GM15510 (cell line): ENCODE results near the gene SIGLEC1.

ENCODE experiments used
- POLR2A ChIP-seq: IDR thresholded peaks from 3 replicates; pipeline ENCODE4 v1.6.1; 2011; ENCODE audit warnings: borderline replicate concordance; ENCODE audit not compliant: insufficient read length; ENCODE audit errors: extremely low read depth

SIGLEC1 gene

DNA sequence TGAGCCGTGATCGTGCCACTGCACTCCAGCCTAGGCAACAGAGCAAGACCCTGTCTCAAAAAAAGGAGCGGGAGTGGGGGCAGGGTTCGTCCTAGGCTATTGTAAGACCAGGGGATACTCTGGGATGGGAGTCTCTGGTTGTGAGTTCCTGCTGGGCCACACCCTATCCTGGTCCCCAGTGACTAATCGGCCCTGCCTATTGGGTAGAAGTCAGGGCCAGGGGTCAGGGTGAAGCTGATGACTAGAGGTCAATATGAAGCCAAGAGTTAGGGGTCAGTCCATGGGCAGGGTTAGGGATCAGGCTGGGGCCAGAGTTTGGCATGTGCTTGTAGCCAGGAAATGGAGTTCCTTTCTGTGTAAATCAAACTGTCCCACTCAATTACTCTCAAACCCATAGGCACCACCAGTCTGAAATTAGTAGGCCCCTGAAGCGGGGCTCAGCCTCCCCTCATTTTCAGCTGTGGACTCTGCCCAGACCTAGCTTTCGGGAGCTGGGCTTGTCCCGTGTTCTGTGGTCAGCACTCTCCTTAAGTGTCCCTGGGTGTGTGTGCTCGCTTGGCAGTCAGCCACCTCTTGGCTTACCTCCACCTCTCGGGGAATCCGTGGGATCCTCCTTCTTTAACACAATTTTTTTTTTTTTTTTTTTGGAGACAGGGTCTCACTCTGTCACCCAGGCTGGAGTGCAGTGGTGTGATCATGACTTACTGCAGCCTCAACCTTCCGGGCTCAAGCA is 21.9 kb upstream of the SIGLEC1 start:
- no peak for TF ChIP-seq POLR2A

DNA sequence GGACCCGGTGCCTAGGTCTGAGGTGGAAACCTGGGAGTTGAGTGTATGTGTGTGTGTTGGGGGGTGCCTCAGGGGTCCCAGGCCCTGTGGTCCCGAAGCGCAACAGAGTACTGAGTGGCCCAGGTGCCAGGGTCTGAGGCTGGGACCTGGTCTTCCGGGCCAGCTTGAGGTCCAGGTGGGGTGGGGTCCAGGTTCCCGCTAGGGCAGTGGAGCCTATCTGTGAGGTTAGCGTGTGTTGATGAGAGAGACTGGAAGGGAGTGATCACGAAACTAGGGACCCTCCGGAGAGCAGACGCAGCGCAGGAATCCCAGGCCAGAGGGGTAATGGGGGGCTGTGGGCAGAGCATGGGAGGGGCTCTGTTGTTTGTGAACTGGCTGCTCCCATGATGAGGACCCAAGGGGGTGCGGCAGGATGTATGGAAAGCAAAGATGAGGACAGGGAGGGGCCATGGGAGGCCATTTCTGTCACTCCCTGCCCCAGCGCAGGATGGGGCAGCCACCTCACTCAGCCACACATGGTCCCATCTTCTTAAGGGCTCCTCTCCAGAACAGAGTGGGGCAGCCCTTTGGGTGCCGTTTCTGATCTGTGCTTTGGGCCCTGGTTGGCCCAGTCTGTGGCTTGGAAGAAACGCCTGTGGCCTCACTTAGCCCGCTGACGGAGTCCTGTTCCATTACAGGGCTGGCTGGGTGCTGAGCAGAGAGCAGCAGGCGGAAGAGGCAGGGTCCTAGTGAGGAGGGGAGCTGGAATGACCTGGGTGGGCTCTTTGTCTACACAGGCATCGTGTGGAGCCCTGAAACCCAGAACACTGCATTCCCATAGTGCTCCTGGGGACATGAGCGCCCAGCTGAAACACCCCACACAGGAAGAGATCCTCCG is 21.0 kb upstream of the SIGLEC1 start:
- no peak for TF ChIP-seq POLR2A

DNA sequence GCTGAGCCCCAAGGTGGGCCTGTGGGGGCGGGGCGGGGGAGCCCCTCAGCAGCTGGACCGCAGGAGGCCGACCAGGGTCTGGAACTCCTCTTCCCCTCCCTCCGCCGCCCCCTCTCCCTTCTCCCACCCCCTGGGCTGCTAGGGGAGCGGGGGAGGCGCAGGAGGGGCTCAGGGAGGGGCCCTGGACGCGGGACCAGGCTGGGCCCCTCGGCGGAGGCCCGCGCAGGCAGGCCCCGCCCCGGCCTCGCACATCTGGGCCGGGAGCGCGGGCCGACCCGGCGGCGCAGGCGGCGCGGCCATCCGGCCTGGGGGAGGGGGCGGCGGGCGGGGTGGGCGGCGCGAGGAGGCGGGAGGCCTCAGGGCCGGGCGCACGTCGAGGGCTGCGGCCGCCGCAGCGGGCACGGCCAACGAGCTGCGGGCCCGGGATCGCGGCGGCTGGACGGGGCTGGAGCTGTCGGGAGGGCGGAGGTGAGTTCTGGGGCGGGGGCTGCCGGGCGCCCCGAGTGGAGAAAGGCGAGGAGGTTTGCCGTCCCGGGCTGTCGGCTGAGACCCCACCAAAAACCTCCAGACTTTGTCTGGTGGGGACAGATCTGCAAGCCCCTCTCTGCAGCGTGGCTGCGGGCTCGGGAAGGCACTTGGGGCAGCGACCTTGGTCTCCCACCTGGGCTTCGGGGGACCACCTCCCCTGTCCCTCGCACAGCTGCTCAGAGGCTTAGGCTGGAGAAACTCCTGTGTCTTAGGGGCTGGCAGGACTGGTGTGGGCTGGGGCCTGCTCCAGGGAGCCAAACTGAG is 20.1 kb upstream of the SIGLEC1 start, which contains the start of gene HSPA12B:
TSS of gene HSPA12B (plus strand) at position 359 of the 792 bp plus-strand sequence. CDS start 5,990 bp downstream, outside the sequence.
- no peak for TF ChIP-seq POLR2A

- no peak for TF ChIP-seq POLR2A
Observed at GRCh38 chr20:3731944-3732326, 19.5 kb upstream of the SIGLEC1 start.

- no peak for TF ChIP-seq POLR2A
Observed at GRCh38 chr20:3730803-3731672, 18.6 kb upstream of the SIGLEC1 start.

GRCh38 chr20:3729811-3730540 is 17.6 kb upstream of the SIGLEC1 start:
- no peak for TF ChIP-seq POLR2A

DNA sequence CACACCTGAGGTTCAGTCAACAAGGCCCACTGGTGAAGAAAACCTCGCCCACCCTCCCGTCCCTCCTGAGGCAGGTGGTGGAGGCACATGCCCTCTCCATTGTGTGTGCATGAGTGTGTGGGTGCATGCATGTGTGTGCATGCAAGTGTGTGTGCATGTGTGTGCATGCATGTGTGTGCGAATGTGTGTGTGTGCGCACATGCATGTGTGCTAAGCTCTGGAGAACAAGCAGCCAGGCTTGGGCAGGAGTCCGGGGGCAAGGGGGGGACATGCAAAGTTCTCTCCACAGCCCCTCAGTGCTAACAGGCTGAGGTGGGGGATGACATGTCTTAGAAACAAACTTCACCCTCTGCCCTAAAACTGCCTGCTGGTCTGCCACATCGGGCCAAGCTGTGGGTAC is 17.0 kb upstream of the SIGLEC1 start:
- TF ChIP-seq POLR2A, result no peak

DNA sequence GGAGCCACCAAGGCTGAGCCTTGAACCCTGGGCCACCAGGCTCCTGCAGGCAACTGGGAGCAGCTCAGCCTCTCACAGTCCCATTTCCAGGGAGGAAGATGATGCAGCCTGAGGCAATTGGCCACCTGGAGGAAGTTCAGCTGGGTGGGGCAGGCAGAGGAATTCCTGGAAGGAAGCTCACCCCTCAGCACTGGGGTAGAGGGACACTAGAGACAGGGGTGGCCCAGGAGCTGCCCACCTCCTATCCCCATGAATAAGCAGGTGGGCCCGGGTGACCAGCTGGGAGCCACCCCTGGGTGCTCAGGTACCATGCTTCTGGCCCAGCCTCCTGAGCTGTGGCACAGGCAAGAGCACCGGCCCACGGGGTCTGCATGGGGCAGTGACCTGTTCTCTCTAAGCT is 16.5 kb upstream of the SIGLEC1 start:
- no peak for TF ChIP-seq POLR2A

DNA sequence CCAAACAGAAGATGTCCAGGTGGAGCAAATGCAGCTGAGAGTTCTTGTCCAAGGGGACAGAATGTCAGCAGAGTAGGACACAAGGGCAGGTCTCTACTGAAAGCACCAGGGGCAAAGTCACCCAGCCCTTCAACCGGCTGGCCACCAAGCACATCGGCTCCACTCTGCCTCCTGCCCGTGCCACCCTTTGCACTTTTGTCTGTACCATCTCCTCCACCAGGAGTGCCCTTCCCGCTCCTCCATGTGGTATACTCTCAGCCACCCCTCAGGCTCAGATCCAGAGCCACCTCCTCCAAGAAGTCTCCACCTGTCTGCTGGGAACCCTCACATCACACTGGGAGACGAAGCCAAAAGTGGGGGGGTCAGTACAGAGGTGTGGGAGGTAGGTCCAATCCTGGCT is 16.0 kb upstream of the SIGLEC1 start:
- no peak for TF ChIP-seq POLR2A

GRCh38 chr20:3727401-3728021 is 15.1 kb upstream of the SIGLEC1 start:
- TF ChIP-seq POLR2A, result no peak

DNA sequence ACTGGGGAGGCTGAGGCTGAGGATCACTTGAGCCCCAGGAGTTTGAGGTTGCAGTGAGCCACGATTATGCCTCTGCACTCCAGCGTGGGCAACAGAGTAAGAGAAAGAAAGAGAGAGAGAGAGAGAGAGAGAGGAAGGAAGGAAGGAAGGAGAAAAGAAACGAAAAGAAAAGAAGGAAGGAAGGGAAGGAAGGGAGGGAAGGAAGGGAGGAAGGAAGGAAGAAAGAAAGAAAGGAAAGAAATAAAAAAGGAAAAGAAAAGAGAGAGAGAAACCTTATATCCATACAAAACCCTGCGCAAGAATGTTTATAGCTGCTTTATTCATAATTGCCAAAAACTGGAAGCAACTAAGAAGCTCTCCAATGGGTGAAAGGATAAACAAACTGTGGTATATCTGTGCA is 12.0 kb upstream of the SIGLEC1 start:
- no peak for TF ChIP-seq POLR2A

DNA sequence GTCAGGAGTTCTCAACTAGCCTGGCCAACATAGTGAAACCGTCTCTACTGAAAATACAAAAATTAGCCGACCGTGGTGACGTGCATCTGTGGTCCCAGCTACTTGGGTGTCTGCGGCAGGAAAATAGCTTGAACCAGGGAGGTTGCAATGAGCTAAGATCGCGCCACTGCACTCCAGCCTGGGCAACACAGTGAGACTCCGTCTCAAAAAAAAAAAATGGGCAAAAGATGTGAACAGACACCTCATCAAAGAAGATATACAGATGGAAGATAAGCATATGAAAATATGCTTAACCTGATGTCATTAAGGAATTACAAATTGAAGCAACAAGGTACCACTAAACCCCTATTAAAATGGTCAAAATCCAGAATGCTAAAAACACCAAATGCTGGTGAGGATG is 10.9 kb upstream of the SIGLEC1 start:
- TF ChIP-seq POLR2A, result no peak

DNA sequence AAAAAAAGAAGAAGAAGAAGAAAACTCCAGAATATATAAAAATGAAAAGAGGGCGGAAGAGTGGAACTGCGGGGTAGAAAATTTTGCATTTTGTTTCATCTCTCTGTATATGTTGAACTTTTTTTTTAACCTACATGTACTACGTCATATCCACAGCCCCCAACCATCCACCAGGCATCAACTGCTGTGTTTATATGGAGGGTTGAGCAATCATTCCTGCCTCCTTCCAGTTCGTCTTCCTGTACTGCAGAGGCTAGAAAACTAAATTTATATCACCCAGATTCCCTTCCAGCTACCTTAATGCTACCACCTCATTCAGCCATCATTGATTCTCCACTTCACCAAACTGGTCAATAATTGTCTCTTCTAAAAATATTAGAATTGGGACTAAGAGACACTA is 9.5 kb upstream of the SIGLEC1 start:
- TF ChIP-seq POLR2A, result no peak
